GM15510 (cell line): Measurements from ENCODE around the gene LINC01488.

ENCODE experiments used
- POLR2A ChIP-seq: IDR thresholded peaks from 3 replicates; pipeline ENCODE4 v1.6.1; 2011; ENCODE audit warnings: borderline replicate concordance; ENCODE audit not compliant: insufficient read length; ENCODE audit errors: extremely low read depth

The LINC01488 gene

DNA sequence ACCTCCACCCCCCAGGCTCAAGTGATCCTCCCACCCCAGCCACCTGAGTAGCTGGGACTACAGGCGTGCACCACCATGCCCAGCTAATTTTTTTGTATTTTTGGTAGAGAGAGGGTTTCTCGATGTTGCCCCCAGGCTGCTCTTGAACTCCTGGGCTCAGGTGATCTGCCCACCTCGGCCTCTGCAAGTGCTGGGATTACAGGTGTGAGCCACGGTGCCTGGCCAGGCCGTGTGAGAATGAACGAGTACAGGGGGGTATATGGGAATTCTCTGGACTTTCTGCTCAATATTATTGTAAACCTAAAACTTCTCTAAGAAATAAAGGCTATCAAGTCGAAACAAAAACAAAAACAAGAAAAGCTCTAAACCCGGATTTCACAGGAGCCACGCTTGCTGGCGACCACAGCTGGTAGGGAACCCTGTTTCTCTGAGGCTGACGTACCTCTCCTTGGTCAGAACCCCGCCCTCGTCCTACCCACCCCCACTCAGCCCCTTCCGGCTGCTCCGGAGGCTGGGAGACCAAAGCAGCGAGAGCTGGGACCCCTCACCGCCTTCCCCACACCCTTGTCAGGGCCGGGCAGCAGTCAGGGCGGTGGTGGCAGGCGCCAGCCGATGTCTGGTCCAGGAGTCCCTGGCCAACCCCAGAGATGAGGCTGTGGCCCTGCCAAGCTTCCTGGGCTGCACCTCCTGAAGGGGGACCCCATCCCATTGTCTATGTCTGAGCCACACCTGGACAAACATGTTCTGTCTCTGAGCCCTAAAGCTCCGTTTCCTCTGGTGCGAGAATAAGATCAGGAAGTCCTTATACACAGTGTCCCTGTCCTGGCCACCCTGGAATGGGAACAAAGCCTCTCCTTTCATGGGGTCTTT, 52.1 kb downstream of the LINC01488 start:
- no peak for TF ChIP-seq POLR2A

DNA sequence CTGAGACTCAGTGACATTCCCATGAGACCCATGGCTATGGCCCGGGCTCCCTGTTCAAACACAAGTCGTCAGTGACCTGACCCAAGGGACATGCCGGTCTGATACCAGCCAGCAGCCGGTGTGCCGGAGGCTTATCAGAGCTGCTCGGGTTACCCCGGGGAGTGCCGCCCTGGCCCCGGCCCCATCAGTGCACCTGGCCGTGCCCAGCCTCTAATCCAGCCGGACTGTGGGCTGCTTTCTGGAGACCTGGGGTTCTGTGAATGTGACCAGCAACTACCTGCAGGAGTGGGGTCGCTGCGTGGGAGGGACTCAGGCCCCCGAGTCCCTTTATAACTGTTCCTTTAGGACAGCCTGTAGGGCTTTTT, 52.7 kb downstream of the LINC01488 start:
- no peak for TF ChIP-seq POLR2A

DNA sequence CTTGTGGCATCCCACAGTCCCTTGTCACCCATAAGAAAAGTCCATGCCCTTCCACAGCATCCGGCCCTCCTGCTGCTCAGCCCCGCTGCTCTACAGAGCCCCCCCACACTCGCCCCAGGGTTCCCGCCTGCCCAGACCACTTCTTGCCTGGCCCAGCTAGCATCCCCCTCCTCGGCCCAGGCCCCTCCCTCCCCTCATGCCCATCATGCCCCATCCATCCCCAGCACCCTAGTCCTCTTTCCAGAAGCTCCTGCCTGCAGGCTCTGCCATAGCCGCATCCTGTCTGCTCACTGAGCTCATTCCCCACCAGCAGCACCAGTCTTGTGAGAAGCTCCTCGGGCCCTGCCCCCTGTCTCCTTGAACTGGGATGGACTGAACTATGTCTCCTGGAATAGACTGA, 54.4 kb downstream of the LINC01488 start:
- no peak for TF ChIP-seq POLR2A

DNA sequence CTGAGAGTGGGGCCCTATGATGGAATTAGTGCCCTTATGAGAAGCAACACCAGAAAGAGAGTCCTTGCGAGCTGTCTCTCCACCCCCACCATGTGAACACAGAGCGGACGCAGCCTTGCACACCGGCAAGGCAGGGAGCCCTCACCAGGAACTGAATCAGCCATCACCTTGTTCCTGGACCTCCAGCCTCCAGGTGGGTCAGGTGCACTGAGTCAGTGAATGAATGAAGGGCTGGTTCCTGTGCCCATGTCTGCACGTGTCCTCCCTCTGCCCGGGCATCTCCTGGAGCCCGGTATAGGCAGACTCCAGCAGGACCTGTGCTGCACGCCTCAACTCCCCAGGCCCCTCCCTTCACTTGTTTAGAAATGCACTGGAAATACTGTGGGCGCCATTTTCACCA, 54.9 kb downstream of the LINC01488 start:
- TF ChIP-seq POLR2A: no peak

DNA sequence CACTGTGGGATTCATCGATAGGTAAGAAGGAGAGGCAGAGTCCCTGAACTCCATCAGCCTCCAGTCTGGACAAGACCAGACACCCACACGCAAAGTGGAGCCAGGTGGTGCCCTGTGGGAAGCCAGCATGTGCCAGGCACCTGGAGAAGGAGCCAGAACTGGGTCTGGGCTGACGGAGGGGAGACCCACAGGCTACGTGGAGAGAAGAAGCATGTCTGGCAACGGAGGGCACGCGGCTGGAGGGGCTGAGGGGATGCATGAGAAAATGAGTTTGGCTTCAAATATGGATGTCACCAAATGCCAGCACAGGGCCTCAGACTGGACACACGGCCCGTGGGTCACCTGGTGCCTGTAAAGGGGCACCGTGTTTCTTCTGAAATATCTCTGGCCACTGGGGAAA, 55.7 kb downstream of the LINC01488 start:
- no peak for TF ChIP-seq POLR2A

DNA sequence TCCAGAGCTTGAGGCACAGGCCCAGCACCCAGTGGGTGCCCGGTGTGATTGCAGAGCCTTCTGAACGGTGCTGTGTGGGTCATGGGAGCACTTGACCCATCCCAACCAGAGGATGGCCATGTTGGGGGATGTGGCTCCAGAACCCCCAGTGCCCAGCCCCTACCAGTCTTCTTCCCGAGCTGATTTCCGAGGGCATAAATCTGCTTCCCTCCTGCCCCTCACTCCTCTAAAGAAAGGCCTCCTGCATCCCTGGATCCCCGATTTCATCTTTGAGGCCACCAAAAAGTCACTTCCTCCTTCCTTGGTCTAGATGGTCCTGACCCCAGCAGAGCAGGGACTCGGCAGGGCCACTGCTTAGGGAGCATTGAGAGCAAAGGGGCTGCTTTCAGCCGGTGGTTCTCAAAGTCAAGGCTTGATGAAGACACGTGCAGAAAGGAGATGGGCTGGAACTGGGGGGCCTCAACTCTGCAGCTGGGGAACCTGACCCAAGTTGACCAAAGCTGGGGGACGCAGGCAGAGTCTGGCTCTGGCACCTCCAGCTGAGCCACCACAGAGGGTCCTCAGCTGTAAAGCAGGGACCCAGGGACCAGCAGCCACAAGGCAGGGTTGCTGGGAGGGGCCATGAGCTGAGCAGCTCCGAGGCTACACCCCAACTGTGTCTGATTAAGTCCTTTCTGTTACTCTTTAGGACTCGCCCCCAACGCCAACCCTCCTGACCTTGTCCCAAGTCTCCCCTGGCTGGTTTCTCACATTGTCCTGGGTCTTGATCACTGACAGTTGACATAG, 56.6 kb downstream of the LINC01488 start:
- no peak for TF ChIP-seq POLR2A

DNA sequence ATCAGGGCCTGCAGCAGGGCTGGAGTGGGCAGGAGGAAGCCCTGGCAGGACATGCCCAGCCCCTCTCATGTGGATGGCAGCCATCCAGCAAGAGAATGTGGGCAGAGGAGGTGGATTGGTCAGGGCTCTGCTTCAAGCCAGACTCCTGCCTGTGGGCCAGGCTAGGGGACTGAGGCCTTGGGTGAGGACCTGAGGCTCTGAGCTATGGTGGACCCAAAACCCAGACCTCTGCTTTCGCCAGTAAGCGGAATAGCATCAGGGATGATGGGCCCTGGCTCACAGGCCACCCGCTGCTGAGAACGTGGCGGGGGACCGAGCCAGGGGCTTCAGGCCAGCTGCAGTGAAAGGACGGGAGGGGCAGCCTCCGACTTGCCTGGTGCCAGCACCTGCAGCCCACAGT, 57.4 kb downstream of the LINC01488 start:
- TF ChIP-seq POLR2A: no peak

DNA sequence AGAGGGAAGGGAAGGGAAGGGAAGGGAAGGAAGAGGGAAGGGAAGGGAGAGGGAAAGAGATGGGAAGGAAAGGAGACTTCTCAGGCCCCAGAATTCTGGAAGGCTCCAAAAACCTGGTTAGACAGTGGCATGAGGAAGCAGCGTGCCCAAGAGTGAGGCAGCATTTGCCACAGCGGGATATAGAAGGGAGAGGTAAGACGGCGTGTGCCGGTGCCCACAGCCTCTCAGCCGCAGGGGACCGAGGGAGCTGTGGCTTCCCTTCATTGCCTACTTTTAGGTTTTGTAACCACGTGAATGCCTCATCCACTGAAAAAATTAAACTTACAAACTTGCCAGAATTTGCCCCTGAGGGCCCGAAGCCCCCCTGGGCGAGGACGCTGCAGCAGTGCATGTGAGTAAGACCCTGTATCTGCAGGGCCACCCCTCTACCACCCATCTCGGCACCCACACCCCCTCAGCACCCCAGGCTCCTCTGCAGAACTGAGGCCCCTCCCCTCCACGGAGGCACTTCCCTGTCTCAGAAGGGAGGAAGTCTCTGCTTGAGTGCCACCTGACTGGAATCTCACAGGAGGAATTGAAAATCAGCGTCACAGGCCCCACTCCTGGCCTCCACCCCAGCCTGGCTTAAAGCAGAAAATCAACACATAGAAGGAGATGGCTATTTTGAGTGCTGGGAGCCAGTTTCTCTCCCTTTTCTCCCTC, 58.1 kb downstream of the LINC01488 start:
- no peak for TF ChIP-seq POLR2A

DNA sequence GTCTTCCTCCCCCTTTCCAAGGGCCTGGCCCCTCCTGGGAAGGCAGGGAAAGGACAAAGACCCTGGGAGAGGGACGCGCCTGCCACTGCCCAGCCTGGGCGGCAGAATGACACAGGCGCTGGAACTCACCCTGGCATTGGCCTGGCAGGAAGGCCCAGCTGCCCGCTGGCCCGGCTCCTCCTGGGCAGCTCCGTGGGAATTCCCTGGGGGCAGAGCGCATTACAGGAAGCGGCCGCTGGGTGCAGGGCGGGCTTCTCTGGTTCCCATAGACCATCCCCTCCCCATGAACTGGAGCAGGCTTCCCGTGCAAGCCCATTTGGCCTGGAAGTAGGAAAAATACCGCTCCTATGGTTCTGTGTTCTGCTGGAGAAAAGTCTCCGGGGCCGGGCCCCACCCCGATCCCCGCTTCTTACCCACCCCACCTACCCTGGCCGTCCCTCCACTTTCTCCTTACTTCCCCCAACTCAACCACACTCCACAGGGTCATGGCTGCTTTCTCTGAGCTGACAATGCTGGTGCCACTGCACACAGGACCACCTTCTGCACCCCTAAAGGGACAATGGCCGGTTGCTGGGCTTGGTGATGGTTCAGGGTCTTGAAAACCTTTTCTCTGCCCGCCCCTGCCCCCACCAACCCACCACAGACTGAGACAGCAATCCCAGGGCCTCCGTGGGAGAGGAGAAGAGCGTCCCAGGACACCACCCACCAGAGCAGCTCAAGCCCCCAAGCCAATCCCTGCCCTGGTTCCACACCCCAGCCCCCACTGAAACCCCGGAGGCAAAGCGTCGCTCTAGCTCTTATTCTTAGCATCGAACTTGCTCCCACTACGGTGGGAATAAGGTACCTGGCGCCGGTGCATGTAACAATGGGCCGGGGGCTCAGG, 58.9 kb downstream of the LINC01488 start:
- TF ChIP-seq POLR2A: no peak

DNA sequence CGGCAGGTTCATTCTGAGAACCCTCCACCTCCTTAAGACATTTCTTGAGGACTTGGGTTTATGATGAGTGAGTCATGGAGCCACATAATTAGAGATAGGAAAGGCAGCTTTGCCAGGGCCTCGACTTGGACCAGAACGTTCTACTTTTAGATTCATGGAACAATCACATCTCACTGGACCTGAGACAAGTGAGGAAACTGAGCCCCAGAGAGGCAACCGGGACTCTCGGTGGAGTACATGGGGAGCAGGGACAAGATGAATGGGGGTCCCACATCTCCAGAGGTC, 59.5 kb downstream of the LINC01488 start:
- no peak for TF ChIP-seq POLR2A

DNA sequence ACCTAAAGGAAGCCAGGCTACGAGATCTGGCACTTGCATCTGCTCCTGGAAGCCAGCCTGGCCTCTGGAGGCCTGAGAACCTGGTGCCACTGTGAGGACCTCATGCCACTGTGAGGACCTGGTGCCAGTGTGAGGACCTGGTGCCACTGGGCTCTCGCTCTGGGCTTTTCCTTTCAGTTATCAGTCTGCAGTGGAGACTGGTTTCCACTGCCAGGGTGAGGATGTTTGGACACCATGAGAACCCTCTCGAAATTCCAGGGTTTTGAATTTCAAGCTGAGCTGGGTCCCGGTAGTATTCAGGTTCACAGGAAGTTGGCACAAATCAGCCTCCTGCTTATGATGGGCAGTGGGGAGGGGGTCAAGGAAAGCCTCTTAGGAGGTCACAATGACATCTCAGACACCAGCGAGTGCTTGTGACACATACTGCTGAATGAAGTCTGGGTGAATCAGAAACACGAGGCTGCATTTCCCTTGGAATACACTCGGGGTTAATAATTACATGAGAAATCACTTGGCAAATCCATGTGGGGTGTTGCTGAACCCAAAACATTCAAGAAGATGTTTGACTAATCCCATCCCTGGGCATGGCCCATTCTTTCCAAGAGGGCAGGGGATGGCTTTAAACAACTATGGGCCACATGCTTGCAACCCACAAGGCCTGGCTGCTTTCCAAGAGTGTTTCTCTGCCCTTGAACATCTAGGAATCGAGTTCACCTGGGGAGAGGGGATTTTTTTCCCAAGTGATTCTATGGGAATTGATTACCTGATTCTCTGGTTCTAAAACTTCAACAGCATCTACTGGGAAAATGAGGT, 60.2 kb downstream of the LINC01488 start:
- TF ChIP-seq POLR2A: no peak

DNA sequence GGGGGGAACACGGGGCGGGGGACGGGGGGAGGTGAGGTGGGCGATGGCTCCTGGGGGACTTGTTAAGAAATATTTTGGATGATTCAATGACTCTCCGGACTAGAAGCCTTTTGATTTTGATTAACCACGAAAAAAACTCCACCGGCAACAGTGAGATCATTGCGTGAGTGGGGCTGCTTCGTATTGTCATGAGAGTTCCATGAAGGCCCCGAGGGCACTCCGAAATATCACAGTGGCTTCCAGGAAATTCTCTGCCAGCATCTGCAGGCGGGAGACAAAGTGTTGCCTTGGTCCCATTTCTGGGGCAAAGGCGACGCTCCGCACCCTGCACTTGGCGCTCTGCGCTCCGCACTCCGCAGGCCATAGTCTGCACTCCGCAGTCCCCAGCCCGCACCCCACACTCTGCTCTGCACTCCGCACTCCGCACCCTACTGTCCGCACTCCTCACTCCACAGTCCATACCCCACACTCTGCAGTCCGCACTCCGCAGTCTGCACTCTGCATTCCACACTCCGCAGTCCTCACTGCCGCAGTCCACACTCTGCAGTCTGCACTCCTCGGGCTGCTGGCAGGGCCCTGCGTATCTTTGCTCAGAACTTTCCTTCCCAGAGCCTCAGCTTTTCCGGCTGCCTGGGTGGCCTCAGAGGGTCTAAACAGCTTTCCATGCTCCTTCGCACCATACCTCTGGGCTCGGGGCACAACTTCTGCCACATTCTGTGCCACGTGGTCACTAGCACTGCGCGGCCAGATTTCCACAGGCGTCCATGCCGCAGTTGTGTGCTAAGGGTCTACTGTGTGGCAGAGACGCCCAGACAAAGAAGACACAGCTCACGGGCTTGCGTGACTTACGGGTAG, 61.1 kb downstream of the LINC01488 start:
- no peak for TF ChIP-seq POLR2A
